HG03196 (cell line): Measurements from ENCODE around the gene FGD5.

Experiments
- ATAC-seq: cut with Tn5 transposase; IDR thresholded peaks from one replicate; pipeline ENCODE4 v1.9.1; 2021; ENCODE audit not compliant: unreplicated experiment

The FGD5 gene

GRCh38 chr3:14818804-14819500 lies at the start of gene FGD5:
TSS of gene FGD5 (plus strand) at chr3:14818962. CDS start at chr3:14819072, 110 bp downstream.
- no peak for ATAC-seq

GRCh38 chr3:14769544-14770325 lies 49.0 kb upstream of the FGD5 start:
- ATAC-seq, result no peak

- no peak for ATAC-seq
These were observed 48.2 kb upstream of the FGD5 start for GRCh38 chr3:14770591-14770990.

- no peak for ATAC-seq
These were observed 46.9 kb upstream of the FGD5 start for GRCh38 chr3:14771593-14772497.

- ATAC-seq, result no peak
These were observed 46.1 kb upstream of the FGD5 start for GRCh38 chr3:14772533-14773138.

GRCh38 chr3:14773281-14773680 lies 45.5 kb upstream of the FGD5 start:
- ATAC-seq, result no peak

- no peak for ATAC-seq
These were observed 45.1 kb upstream of the FGD5 start for GRCh38 chr3:14773691-14774128.

GRCh38 chr3:14774431-14774830 lies 44.3 kb upstream of the FGD5 start:
- ATAC-seq, result no peak

- no peak for ATAC-seq
These were observed 43.8 kb upstream of the FGD5 start for GRCh38 chr3:14775011-14775410.

- ATAC-seq, result no peak
These were observed 43.2 kb upstream of the FGD5 start for GRCh38 chr3:14775563-14775962.

- ATAC-seq, result no peak
These were observed 39.6 kb upstream of the FGD5 start for GRCh38 chr3:14779069-14779685.

- ATAC-seq, result no peak
These were observed 37.7 kb upstream of the FGD5 start for GRCh38 chr3:14780927-14781507.

- ATAC-seq, result no peak
These were observed 35.2 kb upstream of the FGD5 start for GRCh38 chr3:14783480-14784086.

GRCh38 chr3:14784087-14784681 lies 34.6 kb upstream of the FGD5 start:
- ATAC-seq, result no peak

GRCh38 chr3:14785207-14786155 lies 33.3 kb upstream of the FGD5 start:
- ATAC-seq, result no peak

- ATAC-seq, result no peak
These were observed 32.4 kb upstream of the FGD5 start for GRCh38 chr3:14786369-14786768.

- no peak for ATAC-seq
These were observed 31.1 kb upstream of the FGD5 start for GRCh38 chr3:14787630-14788029.

- no peak for ATAC-seq
These were observed 30.1 kb upstream of the FGD5 start for GRCh38 chr3:14788644-14789043.
